Caco-2 (cell line): ENCODE results near the gene ZBTB7B. TPM values are rescaled to one million over a fixed set of nuclear protein-coding genes. Genes with fewer than 3 reads are reported as not detected.

Experiments
- BruUV-seq: library from RNA; stranded (reverse); fragments of 400-500 nt; replicated peaks from 2 replicates; lab custom pipeline; 2021; lab: Mats Ljungman, UMichigan
- CTCF ChIA-PET: fragments of 300-600 bp; sonication (Branson Sonifier 250); formaldehyde crosslinking; loops from one replicate; lab custom pipeline; 2022; ENCODE audit warnings: antibody characterized with exemption; lab: Charles Lee
- POLR2A ChIA-PET: fragments of 300-600 bp; sonication (Branson Sonifier 250); formaldehyde crosslinking; loops from one replicate; lab custom pipeline; 2022; ENCODE audit warnings: antibody characterized with exemption; lab: Charles Lee
- DNase-seq, 2 experiments: peaks; one replicate each; pipeline versions ENCODE4 v3.0.0 to v3.0.0-alpha.2; 2020 to 2022
- H3K27me3 ChIP-seq: replicated peaks from 2 replicates; pipeline ENCODE4 v1.6.0; 2011; ENCODE audit warnings: low read length; ENCODE audit not compliant: control insufficient read depth, insufficient read depth
- H3K36me3 ChIP-seq: 2 replicates; pipeline ENCODE4 v1.5.1; 2011; ENCODE audit warnings: low read length; ENCODE audit not compliant: control insufficient read depth, insufficient read depth
- H3K4me1 ChIP-seq: fragments of 250-450 bp; sonication (Bioruptor Pico); 2 replicates; pipeline ENCODE4 v1.5.1; 2020; ENCODE audit warnings: mild to moderate bottlenecking
- H3K4me3 ChIP-seq: 2 replicates; pipeline ENCODE4 v1.5.1; 2011; ENCODE audit warnings: low read depth, mild to moderate bottlenecking, control low read depth, low read length
- H3K9me3 ChIP-seq: fragments of 250-450 bp; sonication (Bioruptor Pico); 2 replicates; pipeline ENCODE4 v1.5.1; 2020; ENCODE audit warnings: mild to moderate bottlenecking, moderate library complexity
- H3K27ac Mint-ChIP-seq: one replicate; pipeline ENCODE4 v1.8.0; 2022; ENCODE audit warnings: mixed read lengths; ENCODE audit not compliant: unreplicated experiment
- H3K27me3 Mint-ChIP-seq: one replicate; pipeline ENCODE4 v1.8.0; 2022; ENCODE audit warnings: mixed read lengths; ENCODE audit not compliant: insufficient read depth, unreplicated experiment
- H3K36me3 Mint-ChIP-seq: one replicate; pipeline ENCODE4 v1.8.0; 2022; ENCODE audit warnings: mild to moderate bottlenecking, mixed read lengths; ENCODE audit not compliant: insufficient read depth, unreplicated experiment
- H3K4me1 Mint-ChIP-seq: one replicate; pipeline ENCODE4 v1.8.0; 2022; ENCODE audit warnings: low read depth, mixed read lengths; ENCODE audit not compliant: unreplicated experiment
- H3K4me3 Mint-ChIP-seq: one replicate; pipeline ENCODE4 v1.8.0; 2022; ENCODE audit warnings: mild to moderate bottlenecking, moderate library complexity, mixed read lengths; ENCODE audit not compliant: unreplicated experiment
- H3K9me3 Mint-ChIP-seq: one replicate; pipeline ENCODE4 v1.8.0; 2022; ENCODE audit warnings: mixed read lengths; ENCODE audit not compliant: unreplicated experiment
- CTCF ChIP-seq, 2 experiments: fragments of 200-600 bp in 1 of 2; IDR thresholded peaks; 1 replicate in 1 of 2; 2 replicates in 1 of 2; pipeline versions ENCODE4 v1.5.1 to v1.8.0; 2011 to 2022; ENCODE audit warnings: antibody characterized with exemption in 1 of 2, control low read depth in 1 of 2, inconsistent platforms in 1 of 2, low read depth in 1 of 2, low read length in 1 of 2, mild to moderate bottlenecking in 1 of 2, moderate library complexity in 1 of 2; ENCODE audit not compliant: insufficient read depth in 1 of 2, severe bottlenecking in 1 of 2, unreplicated experiment in 1 of 2
- intact Hi-C: fragments of 100-400 bp; cut with micrococcal nuclease; formaldehyde crosslinking; loops from one replicate; pipeline ENCODE4 v1.10.0; 2022; ENCODE audit not compliant: unreplicated experiment
- total RNA-seq: library from RNA; stranded (reverse); gene quantifications from 2 replicates; pipeline ENCODE4 v1.2.3, GENCODE V29; 2022

Gene ZBTB7B
- total RNA-seq, 1 experiment from 2014 or later, result 46.8 TPM

DNA sequence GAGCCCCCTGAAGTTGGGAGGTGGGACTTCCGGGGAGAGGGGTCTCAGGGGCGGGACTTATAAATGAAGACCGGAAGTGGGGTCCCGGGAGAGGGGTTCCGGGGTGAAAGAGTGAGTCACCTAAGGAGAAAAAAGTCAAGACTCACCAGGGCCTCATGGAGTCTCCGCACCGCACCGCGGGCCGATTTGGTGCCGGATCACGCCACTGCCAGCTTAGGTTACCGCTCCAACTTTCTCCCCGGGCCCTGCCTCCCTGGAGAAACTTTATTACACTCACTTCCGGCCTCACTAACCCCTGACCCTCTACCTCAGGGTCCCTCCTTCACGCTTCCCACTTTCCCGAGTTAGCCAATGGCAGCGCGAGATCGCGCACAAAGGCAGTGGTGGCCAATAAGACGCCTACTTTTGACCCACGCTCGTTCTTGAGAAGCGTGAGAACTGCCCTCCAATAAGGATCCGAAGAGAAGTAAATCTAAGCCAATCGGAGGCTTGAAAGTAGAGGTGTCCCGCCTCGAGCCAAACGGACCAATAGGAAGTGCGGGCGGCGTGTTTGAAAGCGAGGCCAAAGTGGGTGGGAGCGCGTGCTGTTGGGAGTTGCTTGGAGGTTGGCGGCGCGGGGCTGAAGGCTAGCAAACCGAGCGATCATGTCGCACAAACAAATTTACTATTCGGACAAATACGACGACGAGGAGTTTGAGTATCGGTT, 28.3 kb upstream of the ZBTB7B start, which contains the start of gene CKS1B:
TSS of gene CKS1B (plus strand) at position 580 of the 706 bp plus-strand sequence. CDS start at position 645, 65 bp downstream.
- BruUV-seq, result no TSS peak
- Mint-ChIP-seq H3K27ac (no peak within 1 kb of the TSS), H3K4me1 (peaks cover 25% of the 10 kb centered on the region), H3K27me3 (no peaks in the 10 kb centered on the region), H3K36me3 (peaks cover 18% of the 10 kb centered on the region), H3K9me3 (no peaks in the 10 kb centered on the region), H3K4me3 (no peak within 1 kb of the TSS)
- Histone ChIP-seq H3K36me3 (peaks cover 2% of the 10 kb centered on the region; the same call in 1 of the 2 replicates), H3K9me3 (no peaks in the 10 kb centered on the region), H3K4me1 (peaks cover 27% of the 10 kb centered on the region), H3K27me3 (no peaks in the 10 kb centered on the region), H3K4me3 (peak within 1 kb of the TSS; percentile 52)
- TF ChIP-seq CTCF (IDR thresholded peaks at IDR 0.05; ENCODE audit: insufficient read depth in 1 of 2, low read depth in 1 of 2, low read length in 1 of 2, severe bottlenecking in 1 of 2, unreplicated experiment in 1 of 2), result no peak
- DNase-seq, result peak; percentile 97 to 99
- intact Hi-C loops, result loop anchor here (1.0 to 5.0 kb wide), 4 partner anchors 9 to 88 kb away; partner anchors contain the start of genes EFNA4, FLAD1 and PMVK
- POLR2A ChIA-PET, result interaction anchor here (0.6 to 3.7 kb wide), 20 partner anchors 9 to 152 kb away, joined by 3 to 75 read pairs (median 5); partner anchors contain the start of genes FLAD1, LENEP, PBXIP1 and PMVK
- CTCF ChIA-PET, result interaction anchor here (0.5 to 2.6 kb wide), 18 partner anchors 13 to 1697 kb away, joined by 3 to 26 read pairs (median 5); partner anchors contain the start of genes KRTCAP2, LENEP, PMVK and PYGO2

GRCh38 chr1:154974808-154975408, 27.7 kb upstream of the ZBTB7B start:
- TF ChIP-seq CTCF (IDR thresholded peaks at IDR 0.05; ENCODE audit: insufficient read depth in 1 of 2, low read depth in 1 of 2, low read length in 1 of 2, severe bottlenecking in 1 of 2, unreplicated experiment in 1 of 2), result no peak
- intact Hi-C loops, result loop anchor here (1.0 to 5.0 kb wide), 4 partner anchors 8 to 87 kb away; partner anchors contain the start of genes EFNA4, FLAD1 and PMVK
- ChIA-PET POLR2A (interaction anchor here (0.7 to 1.8 kb wide), 5 partner anchors 8 to 38 kb away, joined by 4 to 20 read pairs (median 9); partner anchors contain the start of genes FLAD1, LENEP, PMVK and PYGO2), CTCF (interaction anchor here (1.6 to 2.3 kb wide), 3 partner anchors 14 to 87 kb away, joined by 4 to 15 read pairs (median 8); partner anchors contain the start of gene PYGO2)
- BruUV-seq, result no TSS peak
- Mint-ChIP-seq H3K27ac (no peak overlapping the region), H3K9me3 (no peaks in the 10 kb centered on the region), H3K4me1 (peaks cover 19% of the 10 kb centered on the region), H3K4me3 (no peak overlapping the region), H3K27me3 (no peaks in the 10 kb centered on the region), H3K36me3 (peaks cover 24% of the 10 kb centered on the region)
- no peaks in the 10 kb centered on the region for H3K9me3 ChIP-seq
- H3K4me3 ChIP-seq, result peak overlapping the region; percentile 52
- peaks cover 2% of the 10 kb centered on the region; the same call in 1 of the 2 replicates for H3K36me3 ChIP-seq
- DNase-seq, result peak; percentile 94 to 96
- no peaks in the 10 kb centered on the region for H3K27me3 ChIP-seq
- peaks cover 27% of the 10 kb centered on the region for H3K4me1 ChIP-seq
